GM23248 (cell line): ENCODE measurements around the gene CNKSR3.

Experiments used
- EZH2 ChIP-seq: fragments of 200-600 bp; sonication (generic); IDR thresholded peaks from 2 replicates; pipeline ENCODE4 v1.6.1; 2018; ENCODE audit warnings: antibody characterized with exemption, mild to moderate bottlenecking; ENCODE audit not compliant: insufficient read depth, poor library complexity, severe bottlenecking
- EZH2phosphoT487 ChIP-seq: fragments of 200-600 bp; sonication (generic); IDR thresholded peaks from 2 replicates; pipeline ENCODE4 v1.6.1; 2018; ENCODE audit warnings: antibody characterized with exemption, moderate library complexity, mild to moderate bottlenecking, low read depth; ENCODE audit not compliant: insufficient read depth

GRCh38 chr6:154537511-154538325, 27.2 kb upstream of the CNKSR3 start:
- TF ChIP-seq EZH2phosphoT487, result no peak
- no peak for TF ChIP-seq EZH2
